Mesothelial cell of epicardium (in vitro differentiated cells): ENCODE data around the gene KIAA1671. TPM values are rescaled to one million over a fixed set of nuclear protein-coding genes. Genes with fewer than 3 reads are reported as not detected.

Source experiments
- DNase-seq, 2 experiments: peaks; one replicate each; pipeline ENCODE4 v3.0.0; 2021; ENCODE audit warnings: low spot score in 2 of 2; ENCODE audit not compliant: unreplicated experiment in 2 of 2
- H3K27ac Mint-ChIP-seq: 2 replicates; pipeline ENCODE4 v1.8.0; 2021; ENCODE audit warnings: mixed read lengths
- H3K27me3 Mint-ChIP-seq: 2 replicates; pipeline ENCODE4 v1.8.0; 2021; ENCODE audit warnings: low read depth, mixed read lengths
- H3K36me3 Mint-ChIP-seq: 2 replicates; pipeline ENCODE4 v1.8.0; 2021; ENCODE audit warnings: mixed read lengths
- H3K4me1 Mint-ChIP-seq: 2 replicates; pipeline ENCODE4 v1.8.0; 2021; ENCODE audit warnings: mixed read lengths
- H3K4me3 Mint-ChIP-seq: 2 replicates; pipeline ENCODE4 v1.8.0; 2021; ENCODE audit warnings: mild to moderate bottlenecking, moderate library complexity, mixed read lengths
- H3K9me3 Mint-ChIP-seq: 2 replicates; pipeline ENCODE4 v1.8.0; 2021; ENCODE audit warnings: mixed read lengths
- CTCF ChIP-seq: fragments of 200-600 bp; sonication (generic); IDR thresholded peaks from one replicate; pipeline ENCODE4 v1.5.0; 2021; ENCODE audit warnings: antibody characterized with exemption; ENCODE audit not compliant: unreplicated experiment
- total RNA-seq: library from RNA; stranded (reverse); gene quantifications from 3 replicates; pipeline ENCODE4 v1.2.1, GENCODE V29; 2021

KIAA1671 gene
- total RNA-seq, 1 donor from 2014 or later = 21.8 TPM

- no peak for TF ChIP-seq CTCF
- no peaks in the 10 kb centered on the region for H3K4me1 Mint-ChIP-seq
- DNase-seq = no peak
- no peaks in the 10 kb centered on the region for H3K9me3 Mint-ChIP-seq
- H3K4me3 Mint-ChIP-seq = no peak overlapping the region
- H3K27me3 Mint-ChIP-seq = no peaks in the 10 kb centered on the region
- H3K36me3 Mint-ChIP-seq = no peaks in the 10 kb centered on the region
- H3K27ac Mint-ChIP-seq = no peak overlapping the region
These were observed 196.5 kb downstream of the KIAA1671 start for GRCh38 chr22:25149014-25149413.

GRCh38 chr22:25153961-25154666 lies 201.6 kb downstream of the KIAA1671 start:
- DNase-seq = no peak
- no peaks in the 10 kb centered on the region for H3K9me3 Mint-ChIP-seq
- no peak overlapping the region for H3K4me3 Mint-ChIP-seq
- peak overlapping the region; percentile 62 for H3K27ac Mint-ChIP-seq
- no peaks in the 10 kb centered on the region for H3K27me3 Mint-ChIP-seq
- TF ChIP-seq CTCF = no peak
- no peaks in the 10 kb centered on the region for H3K4me1 Mint-ChIP-seq
- H3K36me3 Mint-ChIP-seq = no peaks in the 10 kb centered on the region

GRCh38 chr22:25154667-25154999 lies 202.1 kb downstream of the KIAA1671 start:
- Mint-ChIP-seq H3K9me3 (no peaks in the 10 kb centered on the region), H3K36me3 (no peaks in the 10 kb centered on the region), H3K27me3 (no peaks in the 10 kb centered on the region), H3K4me3 (no peak overlapping the region), H3K27ac (peak overlapping the region; percentile 62), H3K4me1 (no peaks in the 10 kb centered on the region)
- no peak for TF ChIP-seq CTCF
- no peak for DNase-seq

- TF ChIP-seq CTCF = no peak
- H3K36me3 Mint-ChIP-seq = no peaks in the 10 kb centered on the region
- H3K9me3 Mint-ChIP-seq = no peaks in the 10 kb centered on the region
- H3K4me3 Mint-ChIP-seq = no peak overlapping the region
- DNase-seq = no peak
- H3K4me1 Mint-ChIP-seq = no peaks in the 10 kb centered on the region
- H3K27me3 Mint-ChIP-seq = no peaks in the 10 kb centered on the region
- no peak overlapping the region for H3K27ac Mint-ChIP-seq
These were observed 204.2 kb downstream of the KIAA1671 start for GRCh38 chr22:25156736-25157135.

- no peaks in the 10 kb centered on the region for H3K4me1 Mint-ChIP-seq
- H3K27me3 Mint-ChIP-seq = no peaks in the 10 kb centered on the region
- DNase-seq = no peak
- no peak overlapping the region for H3K27ac Mint-ChIP-seq
- no peaks in the 10 kb centered on the region for H3K36me3 Mint-ChIP-seq
- no peak for TF ChIP-seq CTCF
- H3K9me3 Mint-ChIP-seq = no peaks in the 10 kb centered on the region
- H3K4me3 Mint-ChIP-seq = no peak overlapping the region
These were observed 206.5 kb downstream of the KIAA1671 start for GRCh38 chr22:25159028-25159427.
